HepG2 (cell line): ENCODE measurements around the gene MEIS3. TPM values are rescaled to one million over a fixed set of nuclear protein-coding genes. Genes with fewer than 3 reads are reported as not detected.

Source experiments
- ATAC-seq: fragments of 200-7000 bp; cut with Tn5 transposase; 3 replicates; pipeline ENCODE4 v1.9.1; 2020; ENCODE audit warnings: mild to moderate bottlenecking, moderate library complexity
- BruUV-seq: library from RNA; stranded (reverse); fragments of 400-500 nt; replicated peaks from 2 replicates; lab custom pipeline; 2021; lab: Mats Ljungman, UMichigan
- CTCF ChIA-PET: fragments of 300-600 bp; formaldehyde crosslinking; extraction: SDS; loops from one replicate; lab custom pipeline; 2021; ENCODE audit warnings: low total read pairs, inconsistent platforms, low intra/inter-chr PET ratio; lab: Yijun Ruan, JAX
- POLR2A ChIA-PET: fragments of 350-600 bp; sonication (Branson Sonifier 250); formaldehyde crosslinking; loops from one replicate; lab custom pipeline; 2020; ENCODE audit warnings: antibody characterized with exemption, inconsistent platforms; lab: Yijun Ruan, JAX
- DNase-seq: peaks from one replicate; pipeline ENCODE4 v3.0.0-alpha.2; 2015; ENCODE audit warnings: low spot score
- FAIRE-seq: peaks from 3 replicates; lab custom pipeline; 2011; peaks lifted over from hg19 to GRCh38; lab: Jason Lieb, UNC
- H2AFZ ChIP-seq: one replicate; pipeline ENCODE4 v1.6.1; 2011; ENCODE audit warnings: low read length, inconsistent platforms
- H3K27ac ChIP-seq: fragments of 300-600 bp; 3 replicates; pipeline ENCODE4 v1.8.0; 2011; ENCODE audit warnings: mixed run types, mild to moderate bottlenecking, mixed read lengths, low read length, inconsistent platforms; ENCODE audit not compliant: insufficient read depth; ENCODE audit errors: extremely low read length
- H3K27me3 ChIP-seq, 2 experiments: fragments of 200-600 bp in 1 of 2; 2 replicates in 1 of 2; 3 replicates in 1 of 2; pipeline versions ENCODE4 v1.6.0 to v1.8.0; 2011; ENCODE audit warnings: low read length in 2 of 2, mild to moderate bottlenecking in 2 of 2, moderate library complexity in 2 of 2, inconsistent platforms in 1 of 2; ENCODE audit not compliant: insufficient read depth in 2 of 2, control insufficient read depth in 1 of 2
- H3K36me3 ChIP-seq, 2 experiments: fragments of 200-600 bp in 1 of 2; replicated peaks in 1 of 2; 2 replicates in 1 of 2; 3 replicates in 1 of 2; pipeline versions ENCODE4 v1.5.1 to v1.8.0; 2011; ENCODE audit warnings: low read length in 2 of 2, inconsistent platforms in 1 of 2; ENCODE audit not compliant: insufficient read depth in 2 of 2, control insufficient read depth in 1 of 2
- H3K4me1 ChIP-seq: 2 replicates; pipeline ENCODE4 v1.5.1; 2012; ENCODE audit warnings: low read length, inconsistent platforms; ENCODE audit not compliant: insufficient read depth
- H3K4me2 ChIP-seq: 2 replicates; pipeline ENCODE4 v1.6.0; 2011; ENCODE audit warnings: low read depth, low read length, inconsistent platforms
- H3K4me3 ChIP-seq, 3 experiments: fragments of 200-600 bp in 1 of 3; sonication (generic), shearing (Covaris generic) in 1 of 3; replicated peaks in 1 of 3; 2 replicates each; pipeline ENCODE4 v1.5.1; 2011 to 2016; ENCODE audit warnings: low read length in 3 of 3, inconsistent platforms in 2 of 3, low read depth in 2 of 3, mild to moderate bottlenecking in 2 of 3, control low read depth in 1 of 3, mixed read lengths in 1 of 3; ENCODE audit not compliant: insufficient read depth in 1 of 3
- H3K79me2 ChIP-seq: one replicate; pipeline ENCODE4 v1.6.1; 2011; ENCODE audit warnings: low read length, inconsistent platforms; ENCODE audit not compliant: insufficient read depth
- H3K9ac ChIP-seq: 2 replicates; pipeline ENCODE4 v1.6.0; 2011; ENCODE audit warnings: mild to moderate bottlenecking, low read depth, low read length, inconsistent platforms; ENCODE audit not compliant: insufficient read depth
- H3K9me3 ChIP-seq: 2 replicates; pipeline ENCODE4 v1.5.1; 2012; ENCODE audit warnings: mild to moderate bottlenecking, low read length
- H4K20me1 ChIP-seq: 2 replicates; pipeline ENCODE4 v1.6.0; 2011; ENCODE audit warnings: inconsistent platforms, mild to moderate bottlenecking, low read length, moderate library complexity; ENCODE audit not compliant: insufficient read depth
- HIVEP1 ChIP-seq: sonication (generic); formaldehyde crosslinking; IDR thresholded peaks from 2 replicates; pipeline ENCODE4 v1.4.0; 2020; ENCODE audit warnings: mild to moderate bottlenecking, missing genetic modification reagents
- JUN ChIP-seq: sonication (generic); formaldehyde crosslinking; IDR thresholded peaks from 2 replicates; pipeline ENCODE4 v1.4.0; 2020; ENCODE audit warnings: mild to moderate bottlenecking, missing genetic modification reagents
- PCBP1 ChIP-seq: fragments of 200-400 bp; formaldehyde crosslinking; IDR thresholded peaks from 2 replicates; pipeline ENCODE4 v1.6.1; 2017; ENCODE audit warnings: mild to moderate bottlenecking, low read depth, low read length, borderline replicate concordance
- PCBP2 ChIP-seq: fragments of 200-400 bp; formaldehyde crosslinking; optimal IDR thresholded peaks from 2 replicates; pipeline ENCODE3; 2018; ENCODE audit warnings: low read length, low read depth; ENCODE audit not compliant: poor library complexity, severe bottlenecking
- POLR2G ChIP-seq: fragments of 200-400 bp; formaldehyde crosslinking; IDR thresholded peaks from 2 replicates; pipeline ENCODE4 v1.6.1; 2018; ENCODE audit warnings: mild to moderate bottlenecking, low read depth, low read length, moderate library complexity
- SNAPC2 ChIP-seq: sonication (generic); formaldehyde crosslinking; IDR thresholded peaks from 2 replicates; pipeline ENCODE4 v1.8.1; 2022; ENCODE audit warnings: mild to moderate bottlenecking, missing genetic modification reagents
- TFE3 ChIP-seq: IDR thresholded peaks from 2 replicates; pipeline ENCODE4 v1.6.1; 2016
- ZNF24 ChIP-seq: fragments of 450-650 bp; IDR thresholded peaks from 2 replicates; pipeline ENCODE4 v1.6.1; 2017; ENCODE audit warnings: antibody characterized with exemption, mild to moderate bottlenecking
- ZNF253 ChIP-seq: sonication (generic); formaldehyde crosslinking; IDR thresholded peaks from 2 replicates; pipeline ENCODE4 v1.8.0; 2022; ENCODE audit warnings: mild to moderate bottlenecking, missing genetic modification reagents, borderline replicate concordance
- ZNF260 ChIP-seq: sonication (generic); formaldehyde crosslinking; IDR thresholded peaks from 2 replicates; pipeline ENCODE4 v1.4.0; 2020; ENCODE audit warnings: missing genetic modification reagents, low read depth, mild to moderate bottlenecking, borderline replicate concordance
- ZNF263 ChIP-seq: sonication (generic); formaldehyde crosslinking; IDR thresholded peaks from 2 replicates; pipeline ENCODE4 v1.4.0; 2020; ENCODE audit warnings: missing genetic modification reagents
- ZNF331 ChIP-seq: sonication (generic); formaldehyde crosslinking; IDR thresholded peaks from 2 replicates; pipeline ENCODE4 v1.4.0; 2020; ENCODE audit warnings: missing genetic modification reagents
- ZNF367 ChIP-seq: sonication (generic); formaldehyde crosslinking; IDR thresholded peaks from 2 replicates; pipeline ENCODE4 v1.4.0; 2020; ENCODE audit warnings: missing genetic modification reagents, borderline replicate concordance
- ZNF614 ChIP-seq: IDR thresholded peaks from 2 replicates; pipeline ENCODE4 v1.6.1; 2018; ENCODE audit warnings: missing biosample characterization, missing genetic modification reagents, inconsistent platforms, borderline replicate concordance
- WGBS: methylation state at CpG from one replicate; pipeline ENCODE4 v1.1.6; 2017; ENCODE audit warnings: low lambda C conversion rate; 5-methylcytosine and 5-hydroxymethylcytosine counted together
- in situ Hi-C: cut with HindIII; loops from 2 replicates; pipeline ENCODE4 v1.10.0; 2017; ENCODE audit warnings: low pct_unique_long_range_greater_than_20kb; ENCODE audit not compliant: extremely low pct_ligation_motif_present
- intact Hi-C: fragments of 100-400 bp; cut with micrococcal nuclease; formaldehyde crosslinking; loops from one replicate; pipeline ENCODE4 v1.10.0; 2022; ENCODE audit not compliant: unreplicated experiment
- polyA plus RNA-seq, 8 experiments: library from polyadenylated mRNA; depleted of rRNA in 3 of 8; stranded (reverse) in 7 of 8; unstranded in 1 of 8; fragments of >200 nt; fragmentation: Illumina TruSeq in 4 of 8; extraction: Trizol in 4 of 8; gene quantifications; 2 replicates each; pipeline versions ENCODE4 v1.2.1 to v1.2.3, GENCODE V29; 2011 to 2016; ENCODE audit warnings: low read depth in 4 of 8, missing spikeins in 1 of 8, mixed read lengths in 1 of 8; ENCODE audit not compliant: insufficient read depth in 1 of 8
- total RNA-seq, 5 experiments: library from RNA; depleted of rRNA; stranded (reverse); fragments of >200 nt; fragmentation: Illumina TruSeq; extraction: Trizol; gene quantifications; 2 replicates each; pipeline ENCODE4 v1.2.3, GENCODE V29; 2016; ENCODE audit warnings: low read depth in 1 of 5

MEIS3 gene
- total and polyA plus RNA-seq, 2 of the 13 experiments (the other 11 are each of a cell fraction or from before 2014, with no cell fraction given), result 0.09 to 0.70 TPM

GRCh38 chr19:47435883-47436417, 16.6 kb upstream of the MEIS3 start:
- H3K4me1 ChIP-seq, result no peaks in the 10 kb centered on the region
- H4K20me1 ChIP-seq, result 0 out of 2 replicates have a peak, but pooled peaks cover 2% of the 10 kb centered on the region
- TF ChIP-seq ZNF253 (CRISPR knock-in tag) (no peak), ZNF24 (no peak), PCBP2 (no peak), TFE3 (CRISPR knock-in tag) (no peak), ZNF614 (CRISPR knock-in tag) (no peak), ZNF331 (CRISPR knock-in tag) (no peak), POLR2G (no peak), SNAPC2 (CRISPR knock-in tag) (no peak), ZNF263 (CRISPR knock-in tag) (no peak), JUN (no peak), ZNF367 (CRISPR knock-in tag) (no peak), ZNF260 (CRISPR knock-in tag) (no peak), PCBP1 (no peak), HIVEP1 (CRISPR knock-in tag) (no peak)
- no TSS peak for BruUV-seq
- intact Hi-C loops (loop anchor here (1.0 kb wide), 2 partner anchors 79 to 262 kb away; partner anchors contain the start of gene NAPA), in situ Hi-C loops (loop anchor here (5.0 kb wide), 2 partner anchors 81 to 261 kb away; partner anchors contain the start of gene NAPA)
- peaks cover 0 to 8% of the 10 kb centered on the region in 2 experiments; a peak in 2 of 5 replicates for H3K27me3 ChIP-seq
- no peak for FAIRE-seq
- WGBS, result 19% methylated on average over 5 of the region's 6 CpGs
- no peak overlapping the region for H3K9ac ChIP-seq
- H3K79me2 ChIP-seq, result no peaks in the 10 kb centered on the region
- H3K4me2 ChIP-seq, result no peak overlapping the region
- DNase-seq, result no peak
- H3K4me3 ChIP-seq, result no peak overlapping the region
- no peak; the same call in 2 of the 3 replicates for ATAC-seq
- POLR2A ChIA-PET, result interaction anchor here (1.0 to 1.1 kb wide), 2 partner anchors 11 to 48 kb away, joined by 3 to 4 read pairs; partner anchors contain the start of gene KPTN
- CTCF ChIA-PET, result interaction anchor here (1.6 to 3.2 kb wide), 4 partner anchors 48 to 272 kb away, joined by 11 to 28 read pairs (median 16); partner anchors contain the start of genes KPTN and NAPA
- no peaks in the 10 kb centered on the region for H3K9me3 ChIP-seq
- H3K27ac ChIP-seq, result no peak overlapping the region
- H2AFZ ChIP-seq, result no peak overlapping the region
- H3K36me3 ChIP-seq, result no peaks in the 10 kb centered on the region
